Ascending aorta (tissue), 2 donors: ENCODE results near the gene RASL11A. TPM values are rescaled to one million over a fixed set of nuclear protein-coding genes. Genes with fewer than 3 reads are reported as not detected.
"Not testable (repeated sequence)": the region's sequence is repeated elsewhere in the genome, so short reads cannot be mapped to it uniquely, and the experiment has no call there.

ENCODE experiments used
- DNase-seq, 2 donors: peaks; one replicate each; pipeline ENCODE4 v3.0.0-alpha.2; 2019; ENCODE audit warnings: low spot score in 2 of 2
- H3K27ac ChIP-seq, 2 donors: fragments of 200-600 bp; sonication (generic); one replicate each; pipeline ENCODE4 v1.5.1; 2016 to 2017; ENCODE audit warnings: mild to moderate bottlenecking in 1 of 2
- H3K27me3 ChIP-seq: fragments of 200-600 bp; sonication (generic); one replicate; pipeline ENCODE4 v1.5.1; 2017
- H3K36me3 ChIP-seq, 2 donors: fragments of 200-600 bp; sonication (generic); one replicate each; pipeline ENCODE4 v1.5.1; 2016
- H3K4me1 ChIP-seq, 2 donors: fragments of 200-600 bp; sonication (generic); one replicate each; pipeline ENCODE4 v1.5.1; 2016 to 2017; ENCODE audit warnings: mild to moderate bottlenecking in 1 of 2
- H3K4me3 ChIP-seq, 2 donors: fragments of 200-600 bp; sonication (generic); one replicate each; pipeline ENCODE4 v1.5.1; 2016 to 2017; ENCODE audit warnings: mild to moderate bottlenecking in 1 of 2
- H3K9me3 ChIP-seq, 2 donors: fragments of 200-600 bp; sonication (generic); one replicate each; pipeline ENCODE4 v1.5.1; 2016
- intact Hi-C: fragments of 100-400 bp; cut with DNase I; formaldehyde crosslinking; loops from one replicate; pipeline ENCODE4 v1.15.1; 2023
- total RNA-seq: library from RNA; depleted of rRNA; stranded (reverse); fragments of >200 nt; gene quantifications from one replicate; pipeline ENCODE4 v1.1.0, GENCODE V29; 2016
- TF ChIP-seq, protein P1 (sequence below), 3 experiments: fragments of 200-600 bp in 2 of 3; fragments of 450-650 bp in 1 of 3; sonication (generic) in 2 of 3; IDR thresholded peaks; one replicate each; pipeline ENCODE4 v1.5.1; 2016 to 2019; ENCODE audit warnings: antibody characterized with exemption in 3 of 3, mild to moderate bottlenecking in 1 of 3, moderate library complexity in 1 of 3

RASL11A gene, protein sequence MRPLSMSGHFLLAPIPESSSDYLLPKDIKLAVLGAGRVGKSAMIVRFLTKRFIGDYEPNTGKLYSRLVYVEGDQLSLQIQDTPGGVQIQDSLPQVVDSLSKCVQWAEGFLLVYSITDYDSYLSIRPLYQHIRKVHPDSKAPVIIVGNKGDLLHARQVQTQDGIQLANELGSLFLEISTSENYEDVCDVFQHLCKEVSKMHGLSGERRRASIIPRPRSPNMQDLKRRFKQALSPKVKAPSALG
- total RNA-seq, result 50.4 TPM

DNA sequence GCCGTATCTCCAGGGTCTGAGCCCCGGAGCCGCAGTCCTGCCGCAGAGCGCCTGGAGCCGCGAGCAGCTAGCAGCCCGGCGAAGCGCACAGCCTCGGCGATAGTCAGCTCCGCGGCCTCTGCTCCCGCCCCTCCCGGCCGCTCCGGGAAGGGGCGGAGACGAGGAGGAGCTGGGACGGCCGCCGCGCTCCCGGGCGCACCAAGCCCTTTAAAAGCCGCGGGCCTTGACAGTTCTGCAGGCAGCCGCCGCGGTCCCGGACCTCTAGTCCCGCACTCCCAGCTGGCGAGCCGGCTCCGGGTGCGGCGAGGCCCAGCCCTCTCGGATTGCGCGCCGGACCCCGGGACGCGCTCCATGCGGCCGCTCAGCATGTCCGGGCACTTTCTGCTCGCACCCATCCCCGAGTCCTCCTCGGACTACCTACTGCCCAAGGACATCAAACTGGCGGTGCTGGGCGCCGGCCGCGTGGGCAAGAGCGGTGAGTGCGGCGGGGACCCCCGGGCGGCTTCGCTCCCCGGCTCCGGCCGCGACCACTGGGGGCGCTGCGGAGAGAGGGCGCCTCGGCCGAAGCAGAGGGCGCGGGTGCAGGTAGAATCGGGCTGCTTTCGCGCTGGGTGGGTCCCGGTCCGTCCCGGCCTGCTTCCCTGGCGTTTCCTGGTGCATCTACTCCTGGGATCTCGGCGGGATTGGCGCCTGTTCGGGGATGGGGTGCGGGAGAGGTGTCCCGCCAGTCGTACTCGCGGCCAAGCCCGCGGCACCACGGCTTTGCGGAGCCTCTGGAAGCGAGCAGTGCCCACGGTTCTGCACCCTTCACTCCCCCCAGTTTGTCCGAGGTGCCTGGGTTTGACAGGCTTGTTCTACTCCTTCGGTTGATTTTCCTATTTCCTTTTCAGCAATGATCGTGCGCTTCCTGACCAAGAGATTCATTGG lies at the start of gene RASL11A:
RASL11A (plus strand) TSS at position 237 of the 927 bp plus-strand sequence; CDS start at position 352, 115 bp downstream.
- DNase-seq, result peak; percentile 44 to 95
- TF ChIP-seq, protein P1, sequence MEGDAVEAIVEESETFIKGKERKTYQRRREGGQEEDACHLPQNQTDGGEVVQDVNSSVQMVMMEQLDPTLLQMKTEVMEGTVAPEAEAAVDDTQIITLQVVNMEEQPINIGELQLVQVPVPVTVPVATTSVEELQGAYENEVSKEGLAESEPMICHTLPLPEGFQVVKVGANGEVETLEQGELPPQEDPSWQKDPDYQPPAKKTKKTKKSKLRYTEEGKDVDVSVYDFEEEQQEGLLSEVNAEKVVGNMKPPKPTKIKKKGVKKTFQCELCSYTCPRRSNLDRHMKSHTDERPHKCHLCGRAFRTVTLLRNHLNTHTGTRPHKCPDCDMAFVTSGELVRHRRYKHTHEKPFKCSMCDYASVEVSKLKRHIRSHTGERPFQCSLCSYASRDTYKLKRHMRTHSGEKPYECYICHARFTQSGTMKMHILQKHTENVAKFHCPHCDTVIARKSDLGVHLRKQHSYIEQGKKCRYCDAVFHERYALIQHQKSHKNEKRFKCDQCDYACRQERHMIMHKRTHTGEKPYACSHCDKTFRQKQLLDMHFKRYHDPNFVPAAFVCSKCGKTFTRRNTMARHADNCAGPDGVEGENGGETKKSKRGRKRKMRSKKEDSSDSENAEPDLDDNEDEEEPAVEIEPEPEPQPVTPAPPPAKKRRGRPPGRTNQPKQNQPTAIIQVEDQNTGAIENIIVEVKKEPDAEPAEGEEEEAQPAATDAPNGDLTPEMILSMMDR (IDR thresholded peaks at IDR 0.05), result peak; percentile 91 to 98 (median 94)
- no peaks in the 10 kb centered on the region for H3K9me3 ChIP-seq
- no peaks in the 10 kb centered on the region for H3K27me3 ChIP-seq
- intact Hi-C loops, result loop anchor here (1.0 to 10.0 kb wide), 8 partner anchors 20 to 864 kb away; partner anchors contain the start of genes LNX2, MTIF3, PAN3 and POLR1D
- H3K36me3 ChIP-seq, result peaks cover 0 to 10% of the 10 kb centered on the region in 2 donors
- H3K4me3 ChIP-seq, result peak within 1 kb of the TSS; percentile 67 to 84
- H3K4me1 ChIP-seq, result peaks cover 4 to 30% of the 10 kb centered on the region in 2 donors
- H3K27ac ChIP-seq, result peak within 1 kb of the TSS; percentile 91 to 93

DNA sequence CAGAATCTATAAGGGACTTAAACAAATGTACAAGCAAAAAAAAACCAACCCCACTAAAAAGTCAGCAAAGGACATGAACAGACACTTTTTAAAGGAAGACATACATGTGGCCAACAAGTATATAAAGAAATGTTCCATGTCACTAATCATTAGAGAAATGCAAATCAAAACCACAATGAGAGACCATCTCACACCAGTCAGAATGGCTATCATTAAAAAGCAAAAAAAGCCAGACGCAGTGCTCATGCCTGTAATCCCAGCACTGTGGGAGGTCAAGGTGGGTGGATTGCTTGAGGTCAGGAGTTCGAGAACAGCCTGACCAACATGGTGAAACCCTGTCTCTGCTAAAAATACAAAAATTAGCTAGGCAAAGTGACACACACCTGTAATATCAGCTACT lies 48.5 kb upstream of the RASL11A start:
- H3K4me3 ChIP-seq, H3K27me3 ChIP-seq, intact Hi-C loops, H3K9me3 ChIP-seq, H3K4me1 ChIP-seq, DNase-seq, H3K27ac ChIP-seq, H3K36me3 ChIP-seq: not testable (repeated sequence)

DNA sequence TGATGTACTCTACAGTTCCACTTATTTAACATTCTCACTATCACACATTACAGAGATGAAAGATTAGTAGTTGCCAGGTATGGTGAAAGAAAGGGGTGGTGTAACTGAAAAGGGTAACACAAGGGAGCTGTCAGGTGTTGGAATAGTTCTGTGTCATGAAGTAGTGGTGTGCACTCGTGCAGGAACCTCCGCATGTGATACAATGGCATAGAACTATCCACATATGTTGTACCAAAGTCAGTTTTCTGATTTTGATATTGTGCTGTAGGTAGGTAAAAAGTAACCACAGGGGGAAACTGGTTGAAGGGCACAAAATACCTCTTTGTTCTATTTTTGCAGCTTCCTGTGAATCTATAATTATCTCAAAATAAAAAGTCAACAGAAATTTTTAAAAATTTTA lies 43.6 kb upstream of the RASL11A start:
- peaks cover 0 to 12% of the 10 kb centered on the region in 2 donors for H3K9me3 ChIP-seq
- DNase-seq, result no peak
- H3K36me3 ChIP-seq, result no peaks in the 10 kb centered on the region
- no peak overlapping the region for H3K27ac ChIP-seq
- no peak overlapping the region for H3K4me3 ChIP-seq
- TF ChIP-seq, protein P1 (IDR thresholded peaks at IDR 0.05), result no peak
- no peaks in the 10 kb centered on the region for H3K4me1 ChIP-seq
- intact Hi-C loops, result no loop called here
- H3K27me3 ChIP-seq, result no peaks in the 10 kb centered on the region

DNA sequence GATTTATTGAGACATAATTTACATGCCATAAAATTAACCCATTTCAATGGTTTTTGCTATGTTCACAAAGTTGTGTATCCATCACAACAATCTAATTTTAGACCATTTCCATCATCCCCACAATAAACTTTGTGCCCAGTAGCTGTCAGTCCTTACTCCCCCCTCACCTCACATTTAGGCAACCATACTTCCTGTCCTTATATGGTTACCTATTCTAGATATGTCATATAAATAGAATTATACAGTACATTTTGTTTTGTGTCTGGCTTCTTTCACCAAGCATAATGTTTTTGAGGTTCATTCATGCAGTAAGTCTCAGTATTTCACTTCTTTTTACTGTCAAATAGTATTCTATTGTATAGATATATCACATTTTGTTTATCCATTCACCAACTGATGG lies 42.5 kb upstream of the RASL11A start:
- TF ChIP-seq, protein P1 (IDR thresholded peaks at IDR 0.05), result no peak
- Histone ChIP-seq H3K27me3 (no peaks in the 10 kb centered on the region), H3K9me3 (peaks cover 0 to 18% of the 10 kb centered on the region in 2 donors), H3K4me3 (no peak overlapping the region), H3K27ac (no peak overlapping the region), H3K36me3 (no peaks in the 10 kb centered on the region), H3K4me1 (no peaks in the 10 kb centered on the region)
- intact Hi-C loops, result no loop called here
- DNase-seq, result no peak

DNA sequence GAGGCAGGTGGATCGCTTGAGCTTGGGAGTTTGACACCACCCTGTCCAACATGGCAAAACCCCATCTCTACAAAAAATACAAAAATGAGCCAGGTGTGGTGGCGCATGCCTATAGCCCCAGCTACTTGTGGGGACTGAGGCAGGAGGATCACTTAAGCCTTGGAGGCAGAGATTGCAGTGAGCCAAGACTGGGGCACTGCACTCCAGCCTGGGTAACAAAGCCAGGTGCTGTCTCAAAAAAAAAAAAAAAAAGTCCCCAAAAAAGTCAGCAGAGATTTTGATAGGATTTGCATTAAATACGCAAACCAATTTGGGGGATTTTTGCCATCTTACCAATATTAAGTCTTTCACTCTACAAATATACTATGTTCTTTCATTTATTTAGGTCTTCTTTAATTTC lies 41.0 kb upstream of the RASL11A start:
- Histone ChIP-seq H3K4me3 (no peak overlapping the region), H3K27me3 (no peaks in the 10 kb centered on the region), H3K36me3 (no peaks in the 10 kb centered on the region), H3K4me1 (no peaks in the 10 kb centered on the region), H3K9me3 (peaks cover 0 to 18% of the 10 kb centered on the region in 2 donors), H3K27ac (no peak overlapping the region)
- no peak for DNase-seq
- TF ChIP-seq, protein P1 (IDR thresholded peaks at IDR 0.05), result no peak
- intact Hi-C loops, result no loop called here

DNA sequence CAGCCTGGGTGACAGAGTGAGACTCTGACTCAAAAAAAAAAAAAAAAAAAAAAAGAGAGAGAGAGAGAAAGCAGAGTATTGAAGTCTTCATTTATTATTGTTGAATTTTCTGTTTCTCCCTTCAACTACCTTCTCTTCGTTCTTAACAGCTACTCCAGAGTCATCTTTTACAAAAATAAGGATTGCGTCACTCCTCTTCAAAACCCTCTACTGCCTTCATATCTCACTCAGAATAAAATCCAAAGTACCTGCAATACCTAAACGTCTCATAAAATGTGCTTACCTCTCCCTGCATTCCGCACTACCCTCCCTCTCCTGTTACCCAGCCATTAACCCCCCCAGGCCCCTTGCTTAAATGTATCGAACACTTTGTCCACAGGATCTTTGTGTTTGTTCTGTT lies 36.7 kb upstream of the RASL11A start:
- intact Hi-C loops, result no loop called here
- no peaks in the 10 kb centered on the region for H3K4me1 ChIP-seq
- no peak overlapping the region for H3K27ac ChIP-seq
- no peak overlapping the region for H3K4me3 ChIP-seq
- no peaks in the 10 kb centered on the region for H3K27me3 ChIP-seq
- DNase-seq, result no peak
- peaks cover 0 to 11% of the 10 kb centered on the region in 2 donors for H3K9me3 ChIP-seq
- H3K36me3 ChIP-seq, result no peaks in the 10 kb centered on the region
- TF ChIP-seq, protein P1 (IDR thresholded peaks at IDR 0.05), result no peak
